GM18508 (cell line): ENCODE measurements around the gene TIMM44.
A peak's percentile ranks its signal among the peaks of the same experiment; 100 is the strongest.

Experiments
- ATAC-seq: cut with Tn5 transposase; IDR thresholded peaks from one replicate; pipeline ENCODE4 v1.9.1; 2021; ENCODE audit warnings: moderate number of reproducible peaks; ENCODE audit not compliant: insufficient read depth, unreplicated experiment

The TIMM44 gene

GRCh38 chr19:7943444-7944176, at the start of gene TIMM44:
Gene TIMM44 (minus strand): TSS chr19:7943666. CDS start chr19:7943651, 15 bp downstream.
- ATAC-seq, result peak; percentile 82

DNA sequence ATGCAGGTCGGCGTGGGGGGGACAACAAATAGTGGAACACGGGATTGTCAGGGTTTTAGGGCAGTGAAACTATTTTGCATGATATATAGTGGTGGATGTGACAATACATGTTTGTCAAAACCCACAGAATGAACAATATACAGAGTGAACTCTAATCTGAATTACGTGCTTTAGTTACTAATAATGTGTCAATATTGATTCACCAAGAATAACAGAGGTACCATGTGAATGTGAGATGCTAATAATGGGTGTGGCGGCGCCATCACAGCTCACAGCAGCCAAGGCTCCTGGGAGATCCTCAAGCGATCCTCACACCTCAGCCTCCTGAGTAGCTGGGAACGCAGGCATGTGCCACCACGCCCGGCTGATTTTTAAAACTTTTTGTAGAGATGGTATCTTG, 49.1 kb upstream of the TIMM44 start:
- ATAC-seq, result no peak

GRCh38 chr19:7989071-7989575, 45.7 kb upstream of the TIMM44 start:
- no peak for ATAC-seq

DNA sequence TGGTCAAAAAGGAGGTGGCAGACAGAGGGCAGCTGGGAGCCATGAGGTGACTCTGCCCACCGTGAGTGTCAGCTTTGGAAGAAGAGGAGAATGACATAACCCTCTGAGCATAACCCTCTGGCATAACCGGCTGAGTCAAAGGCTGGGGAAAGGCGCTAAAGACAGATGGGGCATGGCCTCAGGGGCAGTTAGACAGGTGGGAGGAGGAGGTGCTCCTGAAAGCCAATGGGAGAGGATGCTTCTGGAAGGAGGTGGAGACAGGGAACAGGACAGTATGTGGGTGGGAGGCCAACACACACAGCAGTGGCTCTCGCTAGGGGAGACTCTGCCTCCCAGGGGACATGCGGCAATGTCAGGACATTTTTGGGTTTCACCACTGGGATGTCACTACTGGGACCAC, 44.8 kb upstream of the TIMM44 start:
- no peak for ATAC-seq

GRCh38 chr19:7987114-7987768, 43.8 kb upstream of the TIMM44 start:
- ATAC-seq, result no peak

GRCh38 chr19:7986321-7987113, 43.1 kb upstream of the TIMM44 start:
- ATAC-seq, result no peak

DNA sequence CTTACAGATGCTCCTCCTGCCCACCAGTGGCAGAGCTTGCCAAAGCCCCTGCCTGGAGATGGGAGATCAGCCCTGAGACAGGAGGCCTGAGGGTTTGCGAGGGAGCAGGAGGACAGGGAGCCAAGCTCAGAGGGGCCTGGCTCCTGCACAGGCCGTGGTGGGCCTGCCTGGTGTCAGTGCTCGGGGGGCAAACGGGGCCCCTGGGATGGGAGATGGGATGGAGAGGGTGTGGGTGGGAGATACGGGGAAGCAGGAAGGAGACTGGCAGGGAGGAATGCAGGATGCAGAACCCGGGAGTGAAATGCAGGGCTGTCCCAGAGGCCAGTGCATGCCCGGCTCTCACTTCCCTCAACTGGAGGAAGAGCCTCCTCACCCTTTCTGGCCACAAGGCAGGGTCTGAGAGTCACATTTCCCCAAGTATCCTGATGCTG, 42.0 kb upstream of the TIMM44 start:
- no peak for ATAC-seq

DNA sequence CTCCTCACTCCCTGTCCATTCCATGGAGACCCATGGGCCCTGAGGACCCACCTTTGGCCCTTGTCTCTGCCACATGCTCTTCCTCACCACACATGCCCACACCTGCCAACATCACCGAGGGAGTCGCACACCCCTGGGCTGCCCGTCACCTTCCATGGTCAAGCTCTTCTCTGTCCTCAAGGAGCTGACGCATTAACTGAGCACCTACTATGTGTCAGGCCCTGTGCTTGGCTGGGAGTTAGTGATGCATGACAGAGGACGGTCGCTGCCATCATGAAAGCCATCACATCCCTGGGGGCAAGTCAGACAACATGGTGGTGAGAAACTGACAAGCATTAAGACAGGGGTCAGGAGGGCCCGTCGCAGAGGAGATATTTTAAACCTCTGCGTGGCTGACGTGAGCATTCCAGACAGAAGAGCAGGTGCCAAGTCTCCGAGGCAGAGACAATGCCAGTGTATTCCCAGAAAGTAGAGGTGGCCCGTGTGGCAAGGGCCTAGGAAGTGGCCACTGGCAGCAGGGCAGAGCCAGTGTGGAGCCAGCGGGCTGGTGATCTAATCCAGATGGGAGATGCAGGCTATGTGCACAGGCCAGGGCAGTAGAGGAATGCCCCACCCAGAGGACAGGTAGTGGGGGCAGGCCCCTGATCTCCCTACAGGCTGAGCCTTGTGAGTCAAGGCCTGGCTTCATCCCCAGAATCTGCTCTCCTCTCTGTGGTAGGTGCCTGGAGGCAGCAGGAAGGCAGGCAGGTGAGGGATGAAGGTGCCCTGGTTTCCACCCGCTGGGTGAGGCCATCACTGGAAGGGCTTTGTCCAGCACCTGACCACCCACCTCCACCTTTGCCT, 40.8 kb upstream of the TIMM44 start:
- no peak for ATAC-seq

GRCh38 chr19:7983286-7983950, 40.0 kb upstream of the TIMM44 start:
- ATAC-seq, result no peak

- ATAC-seq, result no peak
These were observed 39.2 kb upstream of the TIMM44 start for GRCh38 chr19:7982651-7983099.

DNA sequence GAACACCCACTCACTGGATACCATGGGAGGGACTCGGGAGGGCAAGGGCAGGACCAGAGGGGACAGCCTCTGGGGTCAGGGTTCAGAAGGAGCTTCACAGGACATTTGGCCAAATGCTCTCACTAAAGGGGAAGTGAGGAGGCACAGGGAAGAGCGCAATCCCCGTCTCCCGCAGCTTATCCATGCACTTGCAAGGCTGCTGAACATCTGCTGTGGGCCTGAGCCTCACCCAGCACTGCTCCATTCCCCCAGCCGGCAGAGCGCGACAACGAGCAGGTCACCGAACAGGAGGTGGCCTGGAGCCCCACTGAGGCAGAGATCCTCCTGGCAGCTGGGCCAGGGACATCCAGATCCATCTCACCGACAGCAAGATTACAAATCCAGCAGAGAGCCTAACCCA, 38.6 kb upstream of the TIMM44 start:
- no peak for ATAC-seq

GRCh38 chr19:7981661-7982060, 38.2 kb upstream of the TIMM44 start:
- ATAC-seq, result no peak

DNA sequence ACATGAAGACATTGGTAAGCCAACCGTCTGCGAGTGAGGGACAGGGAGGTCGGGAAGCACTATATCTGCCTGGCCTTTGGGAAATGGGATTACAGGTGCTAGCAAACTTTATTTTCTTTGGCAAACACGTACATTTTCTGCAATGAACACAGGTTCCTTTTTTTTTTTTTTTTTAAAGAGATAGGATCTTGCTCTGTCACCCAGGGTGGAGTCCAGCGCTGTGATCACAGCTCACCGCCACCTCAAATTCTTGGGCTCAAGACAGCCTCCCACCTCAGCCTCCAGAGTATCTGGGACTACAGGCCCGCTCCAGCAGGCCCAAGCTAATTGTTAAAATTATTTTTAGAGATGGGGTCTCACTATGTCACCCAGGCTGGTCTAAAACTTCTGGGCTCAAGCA, 37.7 kb upstream of the TIMM44 start:
- ATAC-seq, result no peak

DNA sequence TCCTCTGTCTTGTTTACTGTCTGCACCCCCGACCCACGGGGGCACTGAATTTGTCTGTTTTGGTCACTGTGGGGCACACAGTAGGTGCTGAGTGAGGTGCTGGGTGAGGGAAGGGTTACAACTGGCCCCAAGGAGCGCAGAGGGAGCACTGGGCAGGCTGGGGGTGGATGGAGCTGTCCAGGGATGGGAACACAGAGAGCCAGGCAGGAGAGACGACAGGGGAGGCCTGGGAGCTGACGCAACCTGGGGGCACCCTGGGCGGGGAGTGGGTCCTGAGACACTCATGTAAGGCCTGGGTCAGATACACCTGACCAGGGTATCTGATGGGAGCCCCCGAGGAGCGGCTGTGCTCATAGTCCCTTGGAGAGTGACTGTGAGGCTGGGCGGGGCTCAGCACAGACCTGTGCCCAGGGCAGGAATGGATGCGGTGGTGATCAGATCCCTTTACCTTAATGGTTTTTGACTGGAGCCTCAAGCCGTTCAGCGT, 37.2 kb upstream of the TIMM44 start:
- ATAC-seq, result no peak

- no peak for ATAC-seq
These were observed 36.7 kb upstream of the TIMM44 start for GRCh38 chr19:7980168-7980567.

DNA sequence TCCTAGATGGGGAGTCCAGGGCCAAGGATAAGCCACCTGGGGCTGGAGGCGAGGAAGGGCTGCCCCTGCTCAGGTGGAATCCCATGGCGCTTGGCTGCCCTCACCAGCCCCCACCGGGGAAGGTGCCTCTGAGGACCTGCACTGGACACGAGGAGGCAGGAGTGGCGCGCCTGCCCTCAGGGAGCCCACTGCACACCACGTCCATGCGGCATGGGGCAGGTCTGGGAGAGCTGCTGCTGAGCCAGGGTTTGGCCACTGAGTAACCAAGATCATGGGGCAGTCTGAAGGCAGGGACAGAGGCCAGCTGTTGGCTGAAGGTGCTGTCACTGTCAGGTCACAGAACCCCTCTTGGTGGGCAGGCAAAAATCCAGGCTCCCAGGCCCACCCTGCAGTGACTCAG, 36.1 kb upstream of the TIMM44 start:
- no peak for ATAC-seq

DNA sequence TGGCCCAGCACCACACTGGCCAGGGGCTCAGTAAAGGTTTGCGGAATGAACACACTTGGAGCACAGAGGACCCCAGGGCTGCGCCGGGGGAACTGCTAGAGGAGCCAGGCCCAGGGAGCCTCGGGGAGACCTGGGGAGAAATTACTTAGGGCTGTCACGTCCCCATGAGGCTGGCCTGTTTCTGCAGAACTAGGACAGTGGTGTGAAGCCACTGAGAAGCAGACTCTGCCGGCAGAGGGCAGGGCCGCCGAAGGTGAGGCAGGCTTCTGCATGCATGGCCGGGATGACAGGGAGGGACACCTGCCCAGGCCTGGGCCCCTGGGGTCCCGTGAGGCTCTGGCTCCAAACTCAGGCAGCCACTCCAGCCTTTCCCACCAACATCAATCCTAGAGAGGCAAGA, 35.5 kb upstream of the TIMM44 start:
- no peak for ATAC-seq

DNA sequence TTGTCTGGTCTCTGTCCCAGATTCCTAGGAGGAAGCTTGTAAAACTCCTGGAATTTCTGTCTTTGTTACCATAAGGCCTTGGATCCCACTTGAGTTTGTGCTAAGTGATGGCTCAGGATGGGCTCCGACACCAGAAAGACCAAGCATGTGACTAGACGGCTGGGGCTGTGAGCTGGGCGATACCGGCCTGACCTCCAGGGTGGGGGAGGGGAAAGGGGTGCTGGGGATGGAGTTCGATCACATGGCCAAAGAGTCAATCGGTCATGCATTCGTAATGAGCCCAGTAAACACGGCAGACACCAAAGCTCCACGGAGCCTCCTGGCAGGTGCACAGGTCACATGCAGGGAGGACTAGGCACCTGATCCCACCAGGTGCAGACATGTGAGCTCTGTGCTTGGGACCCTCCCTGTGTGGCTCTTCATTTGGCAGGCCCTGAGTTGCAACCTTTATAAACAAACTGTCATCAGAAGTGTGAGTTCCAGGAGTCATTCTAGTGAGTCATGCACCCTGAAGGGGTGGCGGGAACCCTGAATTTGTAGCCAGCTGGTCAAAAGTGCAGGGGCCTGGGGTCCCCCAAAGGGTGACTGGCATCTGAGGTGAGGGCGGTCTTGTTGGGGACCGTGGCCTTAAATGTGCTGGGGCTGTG, 34.8 kb upstream of the TIMM44 start:
- ATAC-seq, result no peak

DNA sequence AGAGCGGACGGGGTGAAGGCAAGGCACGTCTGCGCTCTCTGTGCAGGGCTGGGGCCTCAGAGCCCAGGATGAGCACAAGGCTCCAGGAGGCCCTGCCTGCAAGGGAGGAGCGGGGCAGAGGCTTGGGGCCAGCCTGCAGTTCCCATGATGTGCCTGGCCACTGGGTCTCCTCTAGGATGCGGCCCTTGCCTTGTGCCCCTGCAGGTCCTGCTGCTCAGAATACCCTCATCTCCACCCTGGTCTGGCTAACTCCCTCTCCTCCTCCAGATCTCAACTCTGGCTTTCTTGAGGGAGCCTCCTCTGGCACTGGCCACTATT, 34.2 kb upstream of the TIMM44 start:
- no peak for ATAC-seq
